ENCODE data around the gene LMO7.

GRCh38 chr13:75717525-75717924, 81.4 kb downstream of the LMO7 start:
- TF ChIP-seq CTCF (conservative IDR thresholded peaks at IDR 0.05; ENCODE audit: low read depth, low read length) (no peak), RFX5 (IDR thresholded peaks at IDR 0.05; ENCODE audit: low read depth, low read length) (no peak), POLR2A (IDR thresholded peaks at IDR 0.05; ENCODE audit: low read depth, low read length) (no peak)
